Epidermal melanocyte (primary cell): ENCODE measurements around the gene MRPL22.
"Not testable (repeated sequence)": the region's sequence is repeated elsewhere in the genome, so short reads cannot be mapped to it uniquely, and the experiment has no call there.

ENCODE experiments used
- DNase-seq: peaks from one replicate; pipeline ENCODE4 v3.0.0; 2011; ENCODE audit warnings: low spot score; ENCODE audit not compliant: insufficient read length

The MRPL22 gene

GRCh38 chr5:154993461-154993860, 52.6 kb downstream of the MRPL22 start:
- DNase-seq: no peak

DNA sequence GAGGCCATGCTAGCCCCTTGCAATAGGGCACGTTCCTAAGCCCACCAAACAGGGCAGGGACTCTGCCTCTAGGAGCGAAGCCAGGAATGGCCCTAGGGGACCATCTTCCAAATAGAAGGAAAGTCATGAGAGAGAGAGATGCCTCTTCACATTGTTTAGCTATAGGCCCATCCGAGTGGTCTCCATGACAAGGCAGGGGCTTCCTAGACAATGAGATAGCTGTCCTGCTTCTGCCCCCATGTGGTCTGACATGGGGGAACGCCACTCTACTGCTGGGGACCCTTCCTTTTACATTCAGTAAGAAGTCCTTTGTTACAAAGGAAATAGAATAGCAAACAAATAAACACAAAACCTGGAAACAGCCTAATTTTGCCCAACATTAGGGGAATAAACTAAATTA, 54.8 kb downstream of the MRPL22 start:
- no peak for DNase-seq

- DNase-seq: no peak
These were observed 56.9 kb downstream of the MRPL22 start for GRCh38 chr5:154997746-154998145.

- DNase-seq: no peak
These were observed 59.0 kb downstream of the MRPL22 start for GRCh38 chr5:154999865-155000264.

GRCh38 chr5:155001523-155001922, 60.6 kb downstream of the MRPL22 start:
- DNase-seq: no peak

DNA sequence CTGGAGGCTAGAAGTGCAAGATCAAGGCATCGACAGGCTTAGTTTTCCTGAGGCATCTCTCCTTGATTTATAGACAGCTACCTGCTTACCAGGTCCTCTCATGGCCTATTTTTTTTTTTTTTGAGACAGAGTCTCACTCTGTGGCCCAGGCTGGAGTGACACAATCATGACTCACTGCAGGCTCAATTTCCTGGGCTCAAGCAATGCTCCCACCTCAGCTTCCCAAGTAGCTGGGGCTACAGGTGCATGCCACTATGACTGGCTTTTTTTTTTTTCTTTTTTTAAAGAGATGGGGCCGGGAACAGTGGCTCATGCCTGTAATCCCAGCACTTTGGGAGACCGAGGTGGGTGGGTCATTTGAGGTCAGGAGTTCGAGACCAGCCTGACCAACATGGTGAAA, 61.8 kb downstream of the MRPL22 start:
- DNase-seq: not testable (repeated sequence)

- DNase-seq: no peak
These were observed 63.4 kb downstream of the MRPL22 start for GRCh38 chr5:155004138-155004744.

GRCh38 chr5:155006265-155006664, 65.4 kb downstream of the MRPL22 start:
- not testable (repeated sequence) for DNase-seq

GRCh38 chr5:155008669-155009068, 67.8 kb downstream of the MRPL22 start:
- DNase-seq: no peak

GRCh38 chr5:155010881-155011280, 70.0 kb downstream of the MRPL22 start:
- DNase-seq: no peak

GRCh38 chr5:155013526-155013925, 72.7 kb downstream of the MRPL22 start, which contains the start of gene KIF4B:
Gene KIF4B, plus strand, starts transcription at chr5:155013755. Its CDS starts 105 bp downstream, at chr5:155013860.
- DNase-seq: no peak

DNA sequence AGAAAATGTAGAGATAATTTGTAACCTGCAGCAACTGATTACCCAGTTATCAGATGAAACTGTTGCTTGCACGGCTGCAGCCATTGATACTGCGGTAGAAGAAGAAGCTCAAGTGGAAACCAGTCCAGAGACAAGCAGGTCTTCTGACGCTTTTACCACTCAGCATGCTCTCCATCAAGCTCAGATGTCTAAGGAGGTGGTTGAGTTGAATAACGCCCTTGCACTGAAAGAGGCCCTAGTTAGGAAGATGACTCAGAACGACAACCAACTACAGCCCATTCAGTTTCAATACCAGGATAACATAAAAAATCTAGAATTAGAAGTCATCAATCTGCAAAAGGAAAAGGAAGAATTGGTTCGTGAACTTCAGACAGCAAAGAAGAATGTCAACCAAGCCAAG, 74.4 kb downstream of the MRPL22 start:
- no peak for DNase-seq

DNA sequence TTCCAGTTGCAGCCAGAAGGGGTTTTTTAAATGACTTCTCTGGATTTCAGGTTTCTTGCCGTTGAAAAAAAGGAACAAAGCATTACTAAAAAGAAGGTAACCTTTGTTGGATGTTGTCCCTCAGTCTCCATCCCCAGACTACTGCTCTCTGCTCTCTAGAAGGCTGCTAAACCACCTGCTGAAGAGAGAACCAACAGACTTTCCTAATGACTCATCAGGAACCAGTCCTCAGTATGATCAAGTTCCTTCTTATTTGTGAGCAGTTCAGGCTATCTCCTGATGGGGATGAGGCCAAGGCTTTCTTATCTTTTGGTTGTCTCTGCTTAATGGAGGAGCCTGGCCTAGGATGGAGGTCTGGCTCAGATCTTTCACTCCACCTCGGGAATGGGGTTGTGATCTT, 76.7 kb downstream of the MRPL22 start:
- DNase-seq: no peak
